ENCODE data around the gene IGSF8.

DNA sequence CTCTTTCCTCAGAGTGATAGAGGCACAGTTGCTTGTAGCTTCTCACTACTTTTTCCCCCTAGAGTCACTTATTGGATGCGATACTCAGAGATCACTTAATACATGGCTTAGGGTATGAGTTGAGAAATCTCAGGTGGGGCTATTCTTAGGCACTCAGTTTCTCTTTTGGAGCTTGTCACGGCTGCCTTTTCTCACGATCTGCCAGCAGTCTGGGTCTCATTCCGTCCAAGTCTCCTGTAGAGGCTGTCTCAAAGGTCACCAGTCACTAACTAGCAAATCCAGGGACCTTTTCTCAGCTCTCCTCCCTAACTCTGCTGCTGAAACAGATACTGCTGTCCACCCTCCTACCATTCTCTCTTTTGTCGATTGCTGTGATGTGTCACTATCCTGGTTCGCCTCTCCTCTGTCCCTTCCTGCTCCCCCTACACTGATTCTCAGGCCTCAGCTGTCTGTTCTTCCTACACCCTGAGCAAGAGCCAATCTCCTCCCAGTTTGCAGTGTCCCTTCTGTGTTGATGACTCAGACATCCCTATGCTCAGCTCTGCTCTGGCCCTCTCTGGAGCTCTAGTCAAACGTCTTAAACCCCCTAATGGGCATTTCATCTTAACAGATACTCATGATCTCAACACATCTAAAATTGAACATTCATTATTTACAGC lies 29.6 kb upstream of the IGSF8 start:
- TF ChIP-seq, protein P1, sequence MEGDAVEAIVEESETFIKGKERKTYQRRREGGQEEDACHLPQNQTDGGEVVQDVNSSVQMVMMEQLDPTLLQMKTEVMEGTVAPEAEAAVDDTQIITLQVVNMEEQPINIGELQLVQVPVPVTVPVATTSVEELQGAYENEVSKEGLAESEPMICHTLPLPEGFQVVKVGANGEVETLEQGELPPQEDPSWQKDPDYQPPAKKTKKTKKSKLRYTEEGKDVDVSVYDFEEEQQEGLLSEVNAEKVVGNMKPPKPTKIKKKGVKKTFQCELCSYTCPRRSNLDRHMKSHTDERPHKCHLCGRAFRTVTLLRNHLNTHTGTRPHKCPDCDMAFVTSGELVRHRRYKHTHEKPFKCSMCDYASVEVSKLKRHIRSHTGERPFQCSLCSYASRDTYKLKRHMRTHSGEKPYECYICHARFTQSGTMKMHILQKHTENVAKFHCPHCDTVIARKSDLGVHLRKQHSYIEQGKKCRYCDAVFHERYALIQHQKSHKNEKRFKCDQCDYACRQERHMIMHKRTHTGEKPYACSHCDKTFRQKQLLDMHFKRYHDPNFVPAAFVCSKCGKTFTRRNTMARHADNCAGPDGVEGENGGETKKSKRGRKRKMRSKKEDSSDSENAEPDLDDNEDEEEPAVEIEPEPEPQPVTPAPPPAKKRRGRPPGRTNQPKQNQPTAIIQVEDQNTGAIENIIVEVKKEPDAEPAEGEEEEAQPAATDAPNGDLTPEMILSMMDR (IDR thresholded peaks at IDR 0.05) = no peak
- TF ChIP-seq POLR2AphosphoS5 (IDR thresholded peaks at IDR 0.05; ENCODE audit: low read depth, low read length) (no peak), SIN3A (IDR thresholded peaks at IDR 0.05; ENCODE audit: borderline replicate concordance, insufficient read depth, low read depth, low read length) (no peak), TCF7L2 (IDR thresholded peaks at IDR 0.05; ENCODE audit: low read depth, low read length) (no peak)
- TF ChIP-seq, protein P2, sequence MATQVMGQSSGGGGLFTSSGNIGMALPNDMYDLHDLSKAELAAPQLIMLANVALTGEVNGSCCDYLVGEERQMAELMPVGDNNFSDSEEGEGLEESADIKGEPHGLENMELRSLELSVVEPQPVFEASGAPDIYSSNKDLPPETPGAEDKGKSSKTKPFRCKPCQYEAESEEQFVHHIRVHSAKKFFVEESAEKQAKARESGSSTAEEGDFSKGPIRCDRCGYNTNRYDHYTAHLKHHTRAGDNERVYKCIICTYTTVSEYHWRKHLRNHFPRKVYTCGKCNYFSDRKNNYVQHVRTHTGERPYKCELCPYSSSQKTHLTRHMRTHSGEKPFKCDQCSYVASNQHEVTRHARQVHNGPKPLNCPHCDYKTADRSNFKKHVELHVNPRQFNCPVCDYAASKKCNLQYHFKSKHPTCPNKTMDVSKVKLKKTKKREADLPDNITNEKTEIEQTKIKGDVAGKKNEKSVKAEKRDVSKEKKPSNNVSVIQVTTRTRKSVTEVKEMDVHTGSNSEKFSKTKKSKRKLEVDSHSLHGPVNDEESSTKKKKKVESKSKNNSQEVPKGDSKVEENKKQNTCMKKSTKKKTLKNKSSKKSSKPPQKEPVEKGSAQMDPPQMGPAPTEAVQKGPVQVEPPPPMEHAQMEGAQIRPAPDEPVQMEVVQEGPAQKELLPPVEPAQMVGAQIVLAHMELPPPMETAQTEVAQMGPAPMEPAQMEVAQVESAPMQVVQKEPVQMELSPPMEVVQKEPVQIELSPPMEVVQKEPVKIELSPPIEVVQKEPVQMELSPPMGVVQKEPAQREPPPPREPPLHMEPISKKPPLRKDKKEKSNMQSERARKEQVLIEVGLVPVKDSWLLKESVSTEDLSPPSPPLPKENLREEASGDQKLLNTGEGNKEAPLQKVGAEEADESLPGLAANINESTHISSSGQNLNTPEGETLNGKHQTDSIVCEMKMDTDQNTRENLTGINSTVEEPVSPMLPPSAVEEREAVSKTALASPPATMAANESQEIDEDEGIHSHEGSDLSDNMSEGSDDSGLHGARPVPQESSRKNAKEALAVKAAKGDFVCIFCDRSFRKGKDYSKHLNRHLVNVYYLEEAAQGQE (IDR thresholded peaks at IDR 0.05; ENCODE audit: insufficient read depth in 1 of 2, low read depth in 2 of 2, low read length in 1 of 2) = no peak
